OCI-LY1 (cell line): ENCODE results near the gene GIN1.
A peak's percentile ranks its signal among the peaks of the same experiment; 100 is the strongest.

Experiments
- H2AFZ ChIP-seq: fragments of 200-600 bp; sonication (generic), shearing (Covaris generic); 2 replicates; pipeline ENCODE4 v1.6.0; 2014; ENCODE audit warnings: antibody characterized with exemption, mild to moderate bottlenecking, low read length
- H3F3A ChIP-seq: fragments of 200-600 bp; sonication (generic), shearing (Covaris generic); 2 replicates; pipeline ENCODE4 v1.6.0; 2014; ENCODE audit warnings: mild to moderate bottlenecking, antibody characterized with exemption, low read length, moderate library complexity; ENCODE audit not compliant: insufficient read depth
- H3K27ac ChIP-seq: fragments of 200-600 bp; sonication (generic); 2 replicates; pipeline ENCODE4 v1.5.1; 2014; ENCODE audit warnings: low read length, mixed run types, mild to moderate bottlenecking, low read depth; ENCODE audit not compliant: poor library complexity, severe bottlenecking
- H3K27me3 ChIP-seq: fragments of 200-600 bp; sonication (generic); 2 replicates; pipeline ENCODE4 v1.6.0; 2014; ENCODE audit warnings: antibody characterized with exemption, mild to moderate bottlenecking, low read length, moderate library complexity; ENCODE audit not compliant: insufficient read depth
- H3K36me3 ChIP-seq: fragments of 200-600 bp; sonication (generic); 2 replicates; pipeline ENCODE4 v1.6.1; 2014; ENCODE audit warnings: mild to moderate bottlenecking, antibody characterized with exemption, low read length, moderate library complexity, mixed read lengths; ENCODE audit not compliant: insufficient read depth
- H3K4me1 ChIP-seq: fragments of 200-600 bp; sonication (generic); 2 replicates; pipeline ENCODE4 v1.5.1; 2014; ENCODE audit warnings: mild to moderate bottlenecking, low read length, moderate library complexity; ENCODE audit not compliant: insufficient read depth, severe bottlenecking
- H3K4me2 ChIP-seq: fragments of 200-600 bp; sonication (generic), shearing (Covaris generic); 2 replicates; pipeline ENCODE4 v1.6.1; 2014; ENCODE audit warnings: low read length
- H3K4me3 ChIP-seq: fragments of 200-600 bp; sonication (generic); 2 replicates; pipeline ENCODE4 v1.5.1; 2014; ENCODE audit warnings: low read length, low read depth, mild to moderate bottlenecking, mixed read lengths; ENCODE audit not compliant: poor library complexity, severe bottlenecking
- H3K79me2 ChIP-seq: fragments of 200-600 bp; shearing (Covaris generic); 2 replicates; pipeline ENCODE4 v1.6.1; 2016; ENCODE audit warnings: mixed run types, low read length, mixed read lengths; ENCODE audit not compliant: insufficient read depth
- H3K9ac ChIP-seq: fragments of 200-600 bp; sonication (generic), shearing (Covaris generic); 2 replicates; pipeline ENCODE4 v1.6.1; 2014; ENCODE audit warnings: mild to moderate bottlenecking, low read length, mixed read lengths
- H3K9me2 ChIP-seq: fragments of 200-600 bp; sonication (generic), shearing (Covaris generic); 2 replicates; pipeline ENCODE4 v1.6.1; 2014; ENCODE audit warnings: low read depth, mild to moderate bottlenecking, low read length, mixed read lengths
- H3K9me3 ChIP-seq: fragments of 200-600 bp; shearing (Covaris generic); 2 replicates; pipeline ENCODE4 v1.6.1; 2014; ENCODE audit warnings: low read length, mixed read lengths
- H4K20me1 ChIP-seq: fragments of 200-600 bp; sonication (generic), shearing (Covaris generic); 2 replicates; pipeline ENCODE4 v1.6.0; 2016; ENCODE audit warnings: mild to moderate bottlenecking, low read length; ENCODE audit not compliant: insufficient read depth
- CTCF ChIP-seq: fragments of 200-600 bp; sonication (generic), shearing (Covaris generic); IDR thresholded peaks from 2 replicates; pipeline ENCODE4 v1.5.1; 2017; ENCODE audit warnings: mild to moderate bottlenecking, antibody characterized with exemption, low read length, moderate library complexity, mixed read lengths
- EZH2 ChIP-seq: fragments of 200-600 bp; sonication (generic), shearing (Covaris generic); IDR thresholded peaks from 2 replicates; pipeline ENCODE4 v1.8.0; 2017; ENCODE audit warnings: borderline replicate concordance, mixed run types, mild to moderate bottlenecking, antibody characterized with exemption, low read length, moderate library complexity, mixed read lengths

Gene GIN1

GRCh38 chr5:103041071-103041676, 78.8 kb downstream of the GIN1 start:
- H3K9me2 ChIP-seq: no peaks in the 10 kb centered on the region
- TF ChIP-seq EZH2: no peak
- peak; percentile 32; the same call in 1 of the 2 replicates for TF ChIP-seq CTCF

DNA sequence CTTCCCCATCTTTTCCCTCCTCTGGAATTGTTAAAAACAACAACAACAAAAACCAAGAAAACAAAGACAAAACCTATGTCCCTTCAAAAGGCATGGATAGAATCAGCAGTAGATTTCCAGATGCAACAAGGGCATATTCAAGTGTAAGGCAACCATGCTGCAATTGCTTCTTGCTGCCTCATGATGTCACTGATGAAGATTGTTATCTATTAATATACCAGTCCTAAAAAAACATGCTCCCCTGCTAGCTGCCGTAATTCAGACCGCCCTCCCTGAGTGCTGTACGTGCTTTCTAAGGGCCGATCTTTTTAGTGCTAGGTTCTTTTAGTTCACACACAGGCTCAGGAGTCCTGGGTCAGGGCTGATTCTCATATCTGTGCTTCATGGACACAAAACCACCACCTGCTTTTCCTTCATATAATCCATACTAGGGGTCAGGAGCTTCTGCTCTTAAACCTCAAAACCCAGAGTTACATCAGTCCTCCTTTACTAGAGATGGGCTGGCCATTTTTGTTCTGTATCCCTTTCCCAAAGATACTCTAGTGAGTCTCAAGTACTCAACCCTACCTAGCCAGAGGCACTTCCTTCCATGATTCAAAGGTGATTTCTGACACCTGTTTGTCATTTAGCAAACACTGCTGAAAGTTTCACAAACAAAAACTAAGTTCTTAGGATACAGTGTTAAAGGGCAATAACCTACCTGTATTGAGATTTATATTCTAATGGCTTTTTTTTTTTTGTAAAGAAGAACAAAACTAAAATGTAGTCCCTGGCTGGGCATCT, 82.1 kb downstream of the GIN1 start:
- Histone ChIP-seq H3K4me1 (no peaks in the 10 kb centered on the region), H3K4me2 (no peak overlapping the region), H3K4me3 (no peak overlapping the region), H3F3A (no peaks in the 10 kb centered on the region), H3K9me3 (no peaks in the 10 kb centered on the region), H3K27me3 (no peaks in the 10 kb centered on the region), H4K20me1 (no peaks in the 10 kb centered on the region), H3K36me3 (no peaks in the 10 kb centered on the region), H3K27ac (no peak overlapping the region), H3K79me2 (no peaks in the 10 kb centered on the region), H3K9me2 (no peaks in the 10 kb centered on the region), H3K9ac (no peak overlapping the region), H2AFZ (no peak overlapping the region)
- no peak for TF ChIP-seq EZH2
- TF ChIP-seq CTCF: peak; percentile 22

More at GRCh38 chr5:103041071-103041676, 78.8 kb downstream of the GIN1 start:
- Histone ChIP-seq H3K27me3 (no peaks in the 10 kb centered on the region), H4K20me1 (no peaks in the 10 kb centered on the region), H3K4me3 (no peak overlapping the region), H3K27ac (no peak overlapping the region), H2AFZ (no peak overlapping the region), H3F3A (no peaks in the 10 kb centered on the region), H3K79me2 (no peaks in the 10 kb centered on the region), H3K4me1 (no peaks in the 10 kb centered on the region), H3K9me3 (no peaks in the 10 kb centered on the region), H3K36me3 (no peaks in the 10 kb centered on the region), H3K9ac (no peak overlapping the region), H3K4me2 (no peak overlapping the region)

GRCh38 chr5:103036601-103037000, 83.3 kb downstream of the GIN1 start:
- Histone ChIP-seq H3K4me3 (no peak overlapping the region), H3K36me3 (no peaks in the 10 kb centered on the region), H3K4me2 (no peak overlapping the region), H2AFZ (no peak overlapping the region), H3K4me1 (no peaks in the 10 kb centered on the region), H3K9me3 (no peaks in the 10 kb centered on the region), H3K9ac (no peak overlapping the region), H3K79me2 (no peaks in the 10 kb centered on the region), H4K20me1 (no peaks in the 10 kb centered on the region), H3K9me2 (no peaks in the 10 kb centered on the region), H3K27ac (no peak overlapping the region), H3F3A (no peaks in the 10 kb centered on the region), H3K27me3 (no peaks in the 10 kb centered on the region)
- no peak for TF ChIP-seq EZH2
- no peak for TF ChIP-seq CTCF
